GM21576 (cell line): ENCODE results near the gene ARID3A.

Experiments
- ATAC-seq: cut with Tn5 transposase; IDR thresholded peaks from one replicate; pipeline ENCODE4 v1.9.1; 2021; ENCODE audit warnings: mild to moderate bottlenecking, moderate library complexity; ENCODE audit not compliant: unreplicated experiment

The ARID3A gene

DNA sequence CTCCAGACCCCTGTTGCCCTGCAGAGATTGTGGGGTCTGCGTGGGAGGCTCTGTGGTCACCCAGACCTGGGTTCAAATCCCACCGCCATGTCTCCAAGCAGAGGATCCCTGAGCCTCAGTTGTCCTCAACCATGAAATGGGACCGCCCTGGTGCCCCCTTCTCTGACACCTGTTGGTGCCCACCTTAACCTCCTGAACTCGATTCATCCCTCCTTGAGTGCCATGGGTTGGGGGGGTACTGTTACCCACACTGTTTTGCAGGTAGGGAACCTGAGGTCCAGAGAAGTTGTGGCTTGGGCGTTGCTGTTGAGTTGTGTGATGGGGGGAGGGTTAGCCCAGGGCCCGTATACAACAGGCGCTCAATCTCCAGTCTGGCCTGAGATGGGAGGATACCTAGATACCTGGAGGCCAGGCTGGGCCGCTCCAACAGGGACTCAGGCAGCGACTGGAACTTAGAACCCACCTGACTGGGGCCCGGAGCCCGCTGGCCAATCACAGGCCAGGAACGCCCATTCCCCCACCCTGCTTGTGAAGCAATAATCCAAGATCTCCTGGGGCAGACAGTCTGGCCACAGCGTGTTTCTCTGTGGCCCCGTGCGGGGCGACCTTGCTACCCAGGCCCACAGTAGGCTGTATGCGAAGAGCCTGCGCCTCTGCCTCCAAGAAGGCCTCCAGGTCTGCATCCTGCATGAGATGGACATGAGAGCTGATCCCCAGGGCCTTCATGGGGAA lies 2.8 kb downstream of the ARID3A start:
- ATAC-seq = no peak

GRCh38 chr19:929203-929890 lies 3.5 kb downstream of the ARID3A start:
- no peak for ATAC-seq

DNA sequence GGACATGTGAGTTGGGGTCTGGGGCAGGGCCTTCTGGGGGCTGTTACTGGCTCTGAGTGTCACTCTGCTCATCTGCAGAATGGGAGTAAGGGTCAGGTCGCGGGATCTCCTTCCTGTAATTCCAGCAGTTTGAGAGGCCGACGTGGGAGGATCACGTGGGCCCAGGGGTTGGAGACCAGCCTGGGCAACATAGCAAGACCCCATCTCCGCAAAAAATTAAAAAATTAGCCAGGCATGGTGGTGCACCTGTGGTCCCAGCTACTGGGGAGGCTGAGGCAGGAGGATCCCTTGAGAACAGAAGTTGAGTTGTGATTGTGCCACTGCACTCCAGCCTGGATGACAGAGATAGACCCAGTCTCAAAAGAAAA lies 4.0 kb downstream of the ARID3A start:
- no peak for ATAC-seq

DNA sequence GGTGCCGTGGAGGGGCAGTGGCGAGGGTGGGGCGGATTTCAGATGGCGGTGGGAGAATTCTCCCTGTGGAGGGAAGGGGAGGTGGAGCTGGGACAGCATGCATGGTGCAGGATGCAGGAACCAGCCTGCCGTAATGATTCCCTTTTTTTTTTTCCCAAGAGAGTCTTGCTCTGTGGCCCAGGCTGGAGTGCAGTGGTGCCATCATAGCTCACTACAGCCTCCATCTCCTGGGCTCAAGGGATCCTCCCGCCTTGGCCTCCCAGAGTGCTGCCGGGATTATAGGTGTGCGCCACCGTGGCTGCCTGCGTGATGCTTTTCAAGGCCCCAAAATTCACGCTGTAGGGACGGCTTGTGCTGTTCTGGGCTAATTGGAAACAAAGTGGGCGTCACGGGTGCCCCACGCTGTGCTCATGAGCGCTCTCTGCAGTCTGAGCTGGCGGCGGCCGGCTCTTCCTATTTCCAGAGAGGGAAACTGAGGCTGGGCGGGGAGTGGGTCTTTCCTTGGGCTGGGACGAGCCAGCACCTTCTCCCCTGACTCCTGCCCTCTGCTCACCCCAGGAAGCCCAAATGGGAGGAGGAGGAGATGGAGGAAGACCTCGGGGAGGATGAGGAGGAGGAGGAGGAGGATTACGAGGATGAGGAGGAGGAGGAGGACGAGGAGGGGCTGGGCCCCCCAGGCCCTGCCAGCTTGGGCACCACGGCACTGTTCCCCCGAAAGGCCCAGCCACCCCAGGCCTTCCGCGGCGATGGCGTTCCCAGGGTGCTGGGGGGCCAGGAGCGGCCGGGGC lies 6.2 kb downstream of the ARID3A start:
- no peak for ATAC-seq

- ATAC-seq = no peak
Measured at GRCh38 chr19:932648-933552, 7.1 kb downstream of the ARID3A start.

DNA sequence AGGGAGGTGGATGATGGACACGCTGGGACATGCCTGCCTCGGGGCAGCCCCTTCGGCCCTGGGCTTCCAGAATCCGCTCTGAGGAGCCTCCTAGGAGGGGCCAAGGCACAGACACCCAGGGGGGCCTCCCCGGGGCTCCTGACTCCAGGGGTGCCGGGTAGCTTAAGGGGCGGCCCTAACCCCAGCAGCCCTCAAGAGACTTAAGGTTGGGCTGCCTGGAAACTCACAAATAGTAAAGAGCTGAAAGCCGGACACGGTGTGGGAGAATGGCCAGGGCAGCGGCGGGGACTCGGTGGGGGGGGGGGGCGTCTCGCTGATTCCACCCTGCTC lies 7.7 kb downstream of the ARID3A start:
- no peak for ATAC-seq

GRCh38 chr19:934197-934840 lies 8.5 kb downstream of the ARID3A start:
- no peak for ATAC-seq

- no peak for ATAC-seq
Measured at GRCh38 chr19:934865-935479, 9.1 kb downstream of the ARID3A start.

DNA sequence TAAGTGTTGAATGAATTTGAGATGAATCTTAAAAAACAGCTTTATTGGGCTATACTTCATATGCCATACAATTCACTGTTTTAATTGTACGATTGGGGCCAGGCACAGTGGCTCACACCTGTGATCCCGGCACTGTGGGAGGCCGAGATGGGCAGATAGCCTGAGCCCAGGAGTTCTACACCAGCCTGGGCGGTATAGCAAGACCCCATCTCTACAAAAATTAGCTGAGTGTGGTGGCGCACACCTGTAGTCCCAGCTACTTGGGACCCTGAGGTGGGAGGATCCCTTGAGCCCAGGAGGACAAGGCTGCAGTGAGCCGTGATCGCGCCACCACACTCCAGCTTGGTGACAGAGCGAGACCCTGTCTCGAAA lies 10.3 kb downstream of the ARID3A start:
- no peak for ATAC-seq

DNA sequence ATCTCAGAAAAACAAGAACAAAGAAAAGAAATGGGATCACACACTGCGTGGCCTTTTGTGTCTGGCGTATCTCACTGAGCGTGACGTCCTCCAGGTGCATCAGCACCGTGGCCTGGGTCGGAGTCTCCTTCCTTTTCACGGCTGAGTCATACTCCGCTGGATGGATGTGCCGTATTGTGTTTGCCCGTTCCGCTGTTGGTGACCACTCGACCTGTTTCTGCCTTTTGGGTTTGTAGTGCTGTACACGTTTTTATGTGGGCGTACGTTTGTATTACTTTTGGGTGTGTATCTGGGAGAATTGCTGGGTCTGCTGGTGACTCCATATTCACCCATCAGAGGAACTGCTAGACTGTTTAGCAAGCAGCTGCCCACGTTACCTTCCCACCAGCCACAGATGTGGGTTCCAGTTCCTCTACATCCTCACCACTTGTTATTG lies 11.4 kb downstream of the ARID3A start:
- ATAC-seq = no peak

GRCh38 chr19:938233-938923 lies 12.5 kb downstream of the ARID3A start:
- ATAC-seq = no peak

GRCh38 chr19:939439-939838 lies 13.6 kb downstream of the ARID3A start:
- no peak for ATAC-seq

GRCh38 chr19:939922-940321 lies 14.1 kb downstream of the ARID3A start:
- no peak for ATAC-seq

- no peak for ATAC-seq
Measured at GRCh38 chr19:940591-941291, 14.9 kb downstream of the ARID3A start.

DNA sequence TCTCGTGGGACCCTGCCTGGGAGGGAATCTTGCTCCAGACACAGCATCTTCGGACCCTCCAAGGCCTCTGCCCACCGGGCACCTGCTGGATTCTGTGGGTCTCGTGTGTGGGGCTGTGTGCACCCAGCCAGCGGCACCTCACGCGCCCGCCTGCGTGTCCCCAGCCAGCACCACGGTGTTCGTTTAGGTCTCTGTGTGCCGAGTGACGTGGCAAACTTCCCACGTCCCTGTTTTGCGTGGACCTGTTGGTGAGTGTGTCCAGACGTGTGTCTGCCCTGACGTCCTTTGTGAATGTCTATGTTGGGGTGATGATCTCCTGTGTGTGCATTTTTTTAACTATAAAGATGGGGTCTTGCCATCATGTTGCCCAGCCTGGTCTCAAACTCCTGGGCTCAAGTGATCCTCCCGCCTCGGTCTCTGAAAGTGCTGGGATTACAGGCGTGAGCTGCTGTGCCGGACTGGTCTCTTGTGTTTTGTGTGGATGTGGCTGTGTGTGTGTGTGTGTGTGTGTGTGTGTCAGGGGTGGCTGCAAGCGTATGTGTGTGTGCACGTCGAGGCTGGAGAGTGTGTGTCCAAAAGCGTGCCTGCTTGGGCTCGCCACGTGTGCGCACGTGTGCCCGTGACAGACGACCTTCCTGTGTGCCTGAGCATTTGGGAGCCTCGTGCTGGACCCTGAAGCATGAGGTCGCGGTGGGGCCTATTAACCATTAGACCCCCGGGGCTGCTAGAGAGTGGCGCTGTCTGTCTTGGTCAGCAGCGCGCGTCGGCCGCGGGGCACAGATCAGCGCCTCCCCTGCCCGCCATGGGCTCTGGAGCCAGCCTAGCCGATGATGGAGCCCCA lies 15.7 kb downstream of the ARID3A start:
- ATAC-seq = no peak

- no peak for ATAC-seq
Measured at GRCh38 chr19:942133-942645, 16.4 kb downstream of the ARID3A start.

- ATAC-seq = no peak
Measured at GRCh38 chr19:943551-944170, 17.8 kb downstream of the ARID3A start.
